HCT116 (cell line): ENCODE results near the gene PAX6. TPM values are rescaled to one million over a fixed set of nuclear protein-coding genes. Genes with fewer than 3 reads are reported as not detected.

Experiments used
- ATAC-seq: fragments of 200-7000 bp; cut with Tn5 transposase; 2 replicates; pipeline ENCODE4 v1.9.1; 2020; ENCODE audit warnings: mild to moderate bottlenecking, moderate library complexity
- BruUV-seq: library from RNA; stranded (reverse); fragments of 400-500 nt; replicated peaks from 2 replicates; lab custom pipeline; 2021; lab: Mats Ljungman, UMichigan
- CTCF ChIA-PET: fragments of 300-600 bp; sonication (Branson Sonifier 250); formaldehyde crosslinking; loops from one replicate; lab custom pipeline; 2021; ENCODE audit warnings: antibody characterized with exemption; lab: Charles Lee
- POLR2A ChIA-PET: fragments of 300-600, 350-600 bp; sonication (Branson Sonifier 250); formaldehyde crosslinking; loops from one replicate; lab custom pipeline; 2021; ENCODE audit warnings: antibody characterized with exemption; lab: Charles Lee
- RAD21 ChIA-PET, 2 experiments: fragments of 300-600 bp; sonication (Branson Sonifier 250); formaldehyde crosslinking; loops; one replicate each; lab custom pipeline; 2023; ENCODE audit warnings: low total read pairs in 2 of 2; ENCODE audit not compliant: uncharacterized antibody in 2 of 2, unreplicated experiment in 2 of 2, low non-redundant PET in 1 of 2; lab: Charles Lee
- DNase-seq: peaks from one replicate; pipeline ENCODE4 v3.0.0-alpha.2; 2010; ENCODE audit warnings: low read depth, low spot score
- H2AFZ ChIP-seq: fragments of 200-600 bp; shearing (Covaris generic), sonication (generic); 2 replicates; pipeline ENCODE4 v1.6.1; 2017; ENCODE audit warnings: low read depth, mixed run types, mixed read lengths, antibody characterized with exemption, low read length; ENCODE audit not compliant: poor library complexity, severe bottlenecking
- H3K27ac ChIP-seq: 2 replicates; pipeline ENCODE4 v1.5.1; 2012; ENCODE audit warnings: low read depth, low read length
- H3K27me3 ChIP-seq: fragments of 200-600 bp; sonication (generic); 2 replicates; pipeline ENCODE4 v1.6.1; 2016; ENCODE audit warnings: mixed run types, low read length, mixed read lengths; ENCODE audit not compliant: insufficient read depth
- H3K36me3 ChIP-seq, 2 experiments: fragments of 200-500 bp in 1 of 2; fragments of 200-600 bp in 1 of 2; sonication (Bioruptor generic) in 1 of 2; sonication (generic) in 1 of 2; 2 replicates each; pipeline versions ENCODE4 v1.5.1 to v1.6.1; 2014 to 2016; ENCODE audit warnings: low read length in 2 of 2, inconsistent platforms in 1 of 2, mixed read lengths in 1 of 2, mixed run types in 1 of 2; ENCODE audit not compliant: insufficient read depth in 2 of 2, control insufficient read depth in 1 of 2
- H3K4me1 ChIP-seq, 2 experiments: fragments of 200-600 bp in 1 of 2; sonication (generic) in 1 of 2; 2 replicates each; pipeline versions ENCODE4 v1.5.1 to v1.6.1; 2012 to 2017; ENCODE audit warnings: low read length in 2 of 2, inconsistent platforms in 1 of 2, mild to moderate bottlenecking in 1 of 2, mixed read lengths in 1 of 2, mixed run types in 1 of 2, moderate library complexity in 1 of 2; ENCODE audit not compliant: insufficient read depth in 2 of 2, control insufficient read depth in 1 of 2
- H3K4me2 ChIP-seq: fragments of 200-600 bp; sonication (generic); 2 replicates; pipeline ENCODE4 v1.6.1; 2017; ENCODE audit warnings: mixed run types, low read length, mixed read lengths
- H3K4me3 ChIP-seq, 2 experiments: fragments of 200-600 bp in 1 of 2; sonication (generic) in 1 of 2; replicated peaks in 1 of 2; 2 replicates each; pipeline ENCODE4 v1.5.1; 2011 to 2016; ENCODE audit warnings: low read length in 2 of 2, control low read depth in 1 of 2, low read depth in 1 of 2, mild to moderate bottlenecking in 1 of 2, mixed read lengths in 1 of 2, mixed run types in 1 of 2
- H3K79me2 ChIP-seq: fragments of 200-600 bp; sonication (generic); 2 replicates; pipeline ENCODE4 v1.6.1; 2017; ENCODE audit warnings: mild to moderate bottlenecking, mixed run types, low read length, moderate library complexity, mixed read lengths; ENCODE audit not compliant: insufficient read depth
- H3K9ac ChIP-seq: fragments of 200-600 bp; sonication (generic); 2 replicates; pipeline ENCODE4 v1.6.1; 2016; ENCODE audit warnings: low read length, mixed read lengths
- H3K9me2 ChIP-seq: fragments of 200-600 bp; sonication (generic), shearing (Covaris generic); 2 replicates; pipeline ENCODE4 v1.6.1; 2017; ENCODE audit warnings: mixed run types, mild to moderate bottlenecking, moderate library complexity; ENCODE audit not compliant: insufficient read depth
- H3K9me3 ChIP-seq, 2 experiments: fragments of 200-500 bp in 1 of 2; fragments of 200-600 bp in 1 of 2; sonication (Bioruptor generic) in 1 of 2; sonication (generic) in 1 of 2; 2 replicates each; pipeline ENCODE4 v1.6.1; 2014 to 2017; ENCODE audit warnings: low read length in 2 of 2, mixed read lengths in 2 of 2, inconsistent platforms in 1 of 2, low read depth in 1 of 2, mild to moderate bottlenecking in 1 of 2, mixed run types in 1 of 2, moderate library complexity in 1 of 2; ENCODE audit not compliant: control insufficient read depth in 1 of 2, insufficient read depth in 1 of 2
- H4K20me1 ChIP-seq: fragments of 200-600 bp; sonication (generic), shearing (Covaris generic); 2 replicates; pipeline ENCODE4 v1.6.1; 2017; ENCODE audit warnings: mixed run types, mild to moderate bottlenecking, moderate library complexity; ENCODE audit not compliant: insufficient read depth
- CEBPB ChIP-seq: IDR thresholded peaks from 2 replicates; pipeline ENCODE4 v1.6.1; 2012; ENCODE audit warnings: low read depth
- CTCF ChIP-seq, 3 experiments: fragments of 200-600 bp in 1 of 3; sonication (generic) in 1 of 3; IDR thresholded peaks in 2 of 3; conservative IDR thresholded peaks in 1 of 3; 2 replicates each; pipeline ENCODE4 v1.5.1; 2012 to 2017; ENCODE audit warnings: low read depth in 2 of 3, low read length in 2 of 3, antibody characterized with exemption in 1 of 3, borderline replicate concordance in 1 of 3, control low read depth in 1 of 3, mild to moderate bottlenecking in 1 of 3, mixed read lengths in 1 of 3, mixed run types in 1 of 3, moderate library complexity in 1 of 3; ENCODE audit not compliant: insufficient read depth in 1 of 3
- EGR1 ChIP-seq: IDR thresholded peaks from 2 replicates; pipeline ENCODE4 v1.6.1; 2012; ENCODE audit warnings: low read depth
- ELF1 ChIP-seq: IDR thresholded peaks from 2 replicates; pipeline ENCODE4 v1.6.1; 2012; ENCODE audit warnings: low read depth, borderline replicate concordance
- EZH2phosphoT487 ChIP-seq: fragments of 200-600 bp; IDR thresholded peaks from 2 replicates; pipeline ENCODE4 v1.6.1; 2018; ENCODE audit warnings: antibody characterized with exemption, borderline replicate concordance
- FOSL1 ChIP-seq: IDR thresholded peaks from 2 replicates; pipeline ENCODE4 v1.6.1; 2012; ENCODE audit warnings: low read depth
- MAX ChIP-seq: IDR thresholded peaks from 2 replicates; pipeline ENCODE4 v1.6.1; 2012
- POLR2AphosphoS5 ChIP-seq: IDR thresholded peaks from 2 replicates; pipeline ENCODE4 v1.6.1; 2011; ENCODE audit warnings: mild to moderate bottlenecking, low read depth, low read length, moderate library complexity
- REST ChIP-seq: IDR thresholded peaks from 2 replicates; pipeline ENCODE4 v1.6.1; 2012; ENCODE audit warnings: low read depth
- SP1 ChIP-seq: IDR thresholded peaks from 2 replicates; pipeline ENCODE4 v1.6.1; 2012; ENCODE audit warnings: low read depth
- SRF ChIP-seq: IDR thresholded peaks from 2 replicates; pipeline ENCODE4 v1.6.1; 2012; ENCODE audit warnings: low read depth
- TCF7L2 ChIP-seq: IDR thresholded peaks from 2 replicates; pipeline ENCODE4 v1.7.0; 2011; ENCODE audit warnings: borderline replicate concordance, inconsistent platforms; ENCODE audit not compliant: insufficient read depth, insufficient read length; ENCODE audit errors: extremely low read depth
- ZFX ChIP-seq: fragments of 450-650 bp; IDR thresholded peaks from 2 replicates; pipeline ENCODE4 v1.6.1; 2017
- ZNF274 ChIP-seq: fragments of 200-500 bp; sonication (Bioruptor generic); IDR thresholded peaks from 2 replicates; pipeline ENCODE4 v1.6.1; 2014; ENCODE audit warnings: mild to moderate bottlenecking, low read depth, low read length, inconsistent platforms
- intact Hi-C: fragments of 100-400 bp; cut with micrococcal nuclease; formaldehyde crosslinking; loops from 2 replicates; pipeline ENCODE4 v1.10.0; 2022
- total RNA-seq: library from RNA; stranded (reverse); gene quantifications from one replicate; pipeline ENCODE4 v1.2.1, GENCODE V29; 2021; ENCODE audit not compliant: unreplicated experiment

PAX6 gene
- total RNA-seq, 1 experiment from 2014 or later: 5.3 TPM

- TF ChIP-seq CTCF (IDR thresholded peaks at IDR 0.05 in 2 of 3, conservative IDR thresholded peaks at IDR 0.05 in 1 of 3; ENCODE audit: borderline replicate concordance in 1 of 3, insufficient read depth in 1 of 3, low read depth in 2 of 3, low read length in 2 of 3) (no peak), EGR1 (no peak)
These were observed 4.0 kb downstream of the PAX6 start (continued) for GRCh38 chr11:31806928-31807798.

GRCh38 chr11:31806186-31806927 lies 4.8 kb downstream of the PAX6 start:
- no peak overlapping the region for H2AFZ ChIP-seq
- no peaks in the 10 kb centered on the region for H3K36me3 ChIP-seq
- H3K27me3 ChIP-seq: no peaks in the 10 kb centered on the region
- intact Hi-C loops: no loop called here
- RAD21 ChIA-PET: no interaction called here
- no peaks in the 10 kb centered on the region for H3K79me2 ChIP-seq
- no TSS peak for BruUV-seq
- H3K9me3 ChIP-seq: no peaks in the 10 kb centered on the region
- no peaks in the 10 kb centered on the region for H3K9me2 ChIP-seq
- H3K4me3 ChIP-seq: no peak overlapping the region
- no peak overlapping the region for H3K4me2 ChIP-seq
- POLR2A ChIA-PET: no interaction called here
- no peak for DNase-seq
- H3K27ac ChIP-seq: no peak overlapping the region
- TF ChIP-seq SRF (no peak), SP1 (no peak), TCF7L2 (no peak), EZH2phosphoT487 (no peak), ZNF274 (no peak), ELF1 (no peak), FOSL1 (no peak), REST (no peak), ZFX (no peak), EGR1 (no peak), MAX (no peak), POLR2AphosphoS5 (no peak), CEBPB (no peak)
- ATAC-seq: no peak
- H4K20me1 ChIP-seq: no peaks in the 10 kb centered on the region
- peaks cover 0 to 15% of the 10 kb centered on the region in 2 experiments; a peak in 2 of 4 replicates for H3K4me1 ChIP-seq
- H3K9ac ChIP-seq: no peak overlapping the region
- CTCF ChIA-PET: no interaction called here
